DMS153 treated with DMSO at 0.1 percent for 48 hours (cell line): ENCODE data around the gene RAC3.
A peak's percentile ranks its signal among the peaks of the same experiment; 100 is the strongest.

Source experiments
- DNase-seq: peaks from one replicate; lab custom pipeline; 2025; ENCODE audit not compliant: unreplicated experiment; lab: John Stamatoyannopoulos, UW

RAC3 gene

GRCh38 chr17:82053556-82054263 is 22.2 kb downstream of the RAC3 start:
- no peak for DNase-seq

GRCh38 chr17:82054351-82055022 is 23.0 kb downstream of the RAC3 start:
- DNase-seq = no peak

- no peak for DNase-seq
These were observed 23.8 kb downstream of the RAC3 start for GRCh38 chr17:82055023-82055964.

- no peak for DNase-seq
These were observed 24.7 kb downstream of the RAC3 start for GRCh38 chr17:82055965-82056728.

- no peak for DNase-seq
These were observed 25.5 kb downstream of the RAC3 start for GRCh38 chr17:82056729-82057621.

- DNase-seq = no peak
These were observed 26.9 kb downstream of the RAC3 start for GRCh38 chr17:82058230-82058854.

GRCh38 chr17:82058855-82059249 is 27.4 kb downstream of the RAC3 start:
- DNase-seq = no peak

- DNase-seq = no peak
These were observed 28.0 kb downstream of the RAC3 start for GRCh38 chr17:82059272-82060000.

GRCh38 chr17:82060001-82060380 is 28.5 kb downstream of the RAC3 start:
- no peak for DNase-seq

- no peak for DNase-seq
These were observed 29.1 kb downstream of the RAC3 start for GRCh38 chr17:82060614-82061013.

- no peak for DNase-seq
These were observed 29.8 kb downstream of the RAC3 start for GRCh38 chr17:82061047-82061925.

GRCh38 chr17:82062076-82062983 is 30.9 kb downstream of the RAC3 start:
- DNase-seq = no peak

GRCh38 chr17:82062984-82063368 is 31.5 kb downstream of the RAC3 start:
- DNase-seq = no peak

GRCh38 chr17:82063424-82064415 is 32.2 kb downstream of the RAC3 start:
- DNase-seq = no peak

- peak; percentile 6 for DNase-seq
These were observed 33.1 kb downstream of the RAC3 start for GRCh38 chr17:82064433-82065192.
